ENCODE measurements around the gene SPATA7. TPM values are rescaled to one million over a fixed set of nuclear protein-coding genes. Genes with fewer than 3 reads are reported as not detected.

The SPATA7 gene, protein sequence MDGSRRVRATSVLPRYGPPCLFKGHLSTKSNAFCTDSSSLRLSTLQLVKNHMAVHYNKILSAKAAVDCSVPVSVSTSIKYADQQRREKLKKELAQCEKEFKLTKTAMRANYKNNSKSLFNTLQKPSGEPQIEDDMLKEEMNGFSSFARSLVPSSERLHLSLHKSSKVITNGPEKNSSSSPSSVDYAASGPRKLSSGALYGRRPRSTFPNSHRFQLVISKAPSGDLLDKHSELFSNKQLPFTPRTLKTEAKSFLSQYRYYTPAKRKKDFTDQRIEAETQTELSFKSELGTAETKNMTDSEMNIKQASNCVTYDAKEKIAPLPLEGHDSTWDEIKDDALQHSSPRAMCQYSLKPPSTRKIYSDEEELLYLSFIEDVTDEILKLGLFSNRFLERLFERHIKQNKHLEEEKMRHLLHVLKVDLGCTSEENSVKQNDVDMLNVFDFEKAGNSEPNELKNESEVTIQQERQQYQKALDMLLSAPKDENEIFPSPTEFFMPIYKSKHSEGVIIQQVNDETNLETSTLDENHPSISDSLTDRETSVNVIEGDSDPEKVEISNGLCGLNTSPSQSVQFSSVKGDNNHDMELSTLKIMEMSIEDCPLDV
- 9.1 and 11.4 TPM in 2 replicates for total RNA-seq (ENCODE audit: low replicate concordance)

GRCh38 chr14:88385212-88386101, at the start of gene SPATA7:
SPATA7 (plus strand) TSS chr14:88385657; CDS start chr14:88385819, 162 bp downstream.

Other genes with a start within 250 kb of the SPATA7 start
- gene KCNK10, start 62.4 kb upstream of the SPATA7 start, total RNA-seq (ENCODE audit: low replicate concordance), result not detected in 2 replicates
- 6.8 and 8.0 TPM in 2 replicates for gene PTPN21, start 169.3 kb downstream of the SPATA7 start, total RNA-seq (ENCODE audit: low replicate concordance)
- gene ZC3H14, start 177.4 kb downstream of the SPATA7 start, total RNA-seq (ENCODE audit: low replicate concordance), result 36.4 and 42.9 TPM in 2 replicates

Data from smooth muscle cell of the coronary artery (primary cell).